Esophagus squamous epithelium (tissue), 5 donors: ENCODE data around the gene RARA. TPM values are rescaled to one million over a fixed set of nuclear protein-coding genes. Genes with fewer than 3 reads are reported as not detected.

Experiments
- DNase-seq: peaks from one replicate; lab custom pipeline; 2025; lab: John Stamatoyannopoulos, UW
- H3K27ac ChIP-seq, 4 donors: fragments of 200-600 bp; sonication (generic); one replicate each; pipeline ENCODE4 v1.5.1; 2016 to 2019; ENCODE audit warnings: mild to moderate bottlenecking in 1 of 4
- H3K27me3 ChIP-seq, 4 donors: fragments of 200-600 bp; sonication (generic); 1 replicate in 3 of 4; 2 replicates in 1 of 4; pipeline versions ENCODE4 v1.5.1 to v1.6.0; 2017 to 2021; ENCODE audit warnings: antibody characterized with exemption in 1 of 4
- H3K36me3 ChIP-seq, 3 donors: fragments of 200-600 bp; sonication (generic); one replicate each; pipeline ENCODE4 v1.5.1; 2016 to 2019
- H3K4me1 ChIP-seq, 3 donors: fragments of 200-600 bp; sonication (generic); one replicate each; pipeline ENCODE4 v1.5.1; 2017 to 2019
- H3K4me3 ChIP-seq, 4 donors: fragments of 200-600 bp; sonication (generic); 1 replicate in 3 of 4; 2 replicates in 1 of 4; pipeline ENCODE4 v1.5.1; 2016 to 2019; ENCODE audit warnings: mild to moderate bottlenecking in 2 of 4, moderate library complexity in 1 of 4
- H3K9me3 ChIP-seq, 3 donors: fragments of 200-600 bp; sonication (generic); one replicate each; pipeline ENCODE4 v1.5.1; 2016 to 2019
- CTCF ChIP-seq, 6 experiments: fragments of 450-650 bp in 4 of 6; fragments of 200-600 bp in 2 of 6; sonication (generic) in 2 of 6; IDR thresholded peaks; one replicate each; pipeline ENCODE4 v1.5.1; 2016 to 2019; ENCODE audit warnings: antibody characterized with exemption in 6 of 6, mild to moderate bottlenecking in 4 of 6, moderate library complexity in 4 of 6
- POLR2A ChIP-seq, 4 donors: fragments of 450-650 bp; IDR thresholded peaks; one replicate each; pipeline ENCODE4 v1.6.1; 2017; ENCODE audit warnings: antibody characterized with exemption in 4 of 4, mild to moderate bottlenecking in 4 of 4, moderate library complexity in 3 of 4
- WGBS, 2 donors: methylation state at CpG; one replicate each; pipeline ENCODE4 v1.1.5; 2018; 5-methylcytosine and 5-hydroxymethylcytosine counted together
- intact Hi-C: fragments of 100-400 bp; cut with DNase I; formaldehyde crosslinking; loops from one replicate; pipeline ENCODE4 v1.15.0; 2022
- total RNA-seq, 4 donors: library from RNA; depleted of rRNA; stranded (reverse); fragments of >200 nt; gene quantifications; one replicate each; pipeline ENCODE4 v1.1.0, GENCODE V29; 2016
- donor health status: DM: yes; HTN: yes; CAD: no.

The RARA gene
- total RNA-seq, 4 donors from 2014 or later = 6.7 to 14.2 (median 10.8) TPM

- Histone ChIP-seq H3K36me3 (peaks cover 7 to 41% (median 18%) of the 10 kb centered on the region in 3 donors), H3K27ac (peak overlapping the region in 2 of 4 donors; percentile 7 to 9), H3K4me3 (no peak overlapping the region), H3K27me3 (no peaks in the 10 kb centered on the region), H3K4me1 (peaks cover 6 to 62% (median 11%) of the 10 kb centered on the region in 3 donors), H3K9me3 (no peaks in the 10 kb centered on the region)
- TF ChIP-seq POLR2A (IDR thresholded peaks at IDR 0.05) (no peak), CTCF (IDR thresholded peaks at IDR 0.05) (no peak)
- intact Hi-C loops = loop anchor here (10.0 kb wide), 1 partner anchor 162 kb away; no protein-coding TSS in a partner anchor
- DNase-seq = no peak
- 40 to 71% methylated on average over 1 to 4 of the region's 19 CpGs for WGBS, 2 donors
Observed at GRCh38 chr17:40356990-40357881, 48.3 kb downstream of the RARA start.

- WGBS, 2 donors = 9 to 10% methylated on average over 17 of the region's 17 CpGs
- Histone ChIP-seq H3K27ac (peak overlapping the region in 2 of 4 donors; percentile 1 to 28), H3K9me3 (no peaks in the 10 kb centered on the region), H3K36me3 (peaks cover 0 to 28% (median 18%) of the 10 kb centered on the region in 3 donors), H3K27me3 (no peaks in the 10 kb centered on the region), H3K4me3 (peak overlapping the region in 1 of 4 donors; percentile 31), H3K4me1 (peaks cover 9 to 60% (median 24%) of the 10 kb centered on the region in 3 donors)
- intact Hi-C loops = loop anchor here (10.0 kb wide), 1 partner anchor 164 kb away; no protein-coding TSS in a partner anchor
- DNase-seq = no peak
- TF ChIP-seq CTCF (IDR thresholded peaks at IDR 0.05) = peak; percentile 98 to 100 (median 99)
- no peak for TF ChIP-seq POLR2A (IDR thresholded peaks at IDR 0.05)
Observed at GRCh38 chr17:40358323-40359038, 49.5 kb downstream of the RARA start.

GRCh38 chr17:40360091-40360490 lies 51.1 kb downstream of the RARA start:
- intact Hi-C loops = loop anchor here (10.0 kb wide), 2 partner anchors 55 to 205 kb away; partner anchors contain the start of genes CCR7 and TOP2A
- H3K4me3 ChIP-seq = no peak overlapping the region
- WGBS, 2 donors = 70 to 77% methylated on average over 6 to 8 of the region's 8 CpGs
- no peak for DNase-seq
- TF ChIP-seq POLR2A (IDR thresholded peaks at IDR 0.05) = no peak
- no peak for TF ChIP-seq CTCF (IDR thresholded peaks at IDR 0.05)
- H3K36me3 ChIP-seq = peaks cover 0 to 14% (median 13%) of the 10 kb centered on the region in 3 donors
- H3K9me3 ChIP-seq = no peaks in the 10 kb centered on the region
- H3K4me1 ChIP-seq = peaks cover 22 to 68% (median 31%) of the 10 kb centered on the region in 3 donors
- H3K27ac ChIP-seq = no peak overlapping the region
- no peaks in the 10 kb centered on the region for H3K27me3 ChIP-seq

- peaks cover 19 to 56% (median 31%) of the 10 kb centered on the region in 3 donors for H3K4me1 ChIP-seq
- intact Hi-C loops = loop anchor here (10.0 kb wide), 2 partner anchors 54 to 204 kb away; partner anchors contain the start of genes CCR7 and TOP2A
Observed at GRCh38 chr17:40361063-40361924, 52.3 kb downstream of the RARA start.

More at GRCh38 chr17:40361063-40361924, 52.3 kb downstream of the RARA start:
- no peak overlapping the region for H3K27ac ChIP-seq
- H3K27me3 ChIP-seq = no peaks in the 10 kb centered on the region
- no peak overlapping the region for H3K4me3 ChIP-seq
- TF ChIP-seq POLR2A (IDR thresholded peaks at IDR 0.05) = no peak
- no peak for TF ChIP-seq CTCF (IDR thresholded peaks at IDR 0.05)
- WGBS, 2 donors = 46 to 63% methylated on average over 24 to 28 of the region's 32 CpGs
- no peaks in the 10 kb centered on the region for H3K9me3 ChIP-seq
- no peak for DNase-seq
- peaks cover 0 to 3% (median 2%) of the 10 kb centered on the region in 3 donors for H3K36me3 ChIP-seq
